NCI-H1092 treated with DMSO at 0.1 percent for 48 hours (cell line): ENCODE measurements around the gene GSTA1.
"Not testable (repeated sequence)": the region's sequence is repeated elsewhere in the genome, so short reads cannot be mapped to it uniquely, and the experiment has no call there.

ENCODE experiments used
- DNase-seq: peaks from one replicate; lab custom pipeline; 2025; lab: John Stamatoyannopoulos, UW

Gene GSTA1

DNA sequence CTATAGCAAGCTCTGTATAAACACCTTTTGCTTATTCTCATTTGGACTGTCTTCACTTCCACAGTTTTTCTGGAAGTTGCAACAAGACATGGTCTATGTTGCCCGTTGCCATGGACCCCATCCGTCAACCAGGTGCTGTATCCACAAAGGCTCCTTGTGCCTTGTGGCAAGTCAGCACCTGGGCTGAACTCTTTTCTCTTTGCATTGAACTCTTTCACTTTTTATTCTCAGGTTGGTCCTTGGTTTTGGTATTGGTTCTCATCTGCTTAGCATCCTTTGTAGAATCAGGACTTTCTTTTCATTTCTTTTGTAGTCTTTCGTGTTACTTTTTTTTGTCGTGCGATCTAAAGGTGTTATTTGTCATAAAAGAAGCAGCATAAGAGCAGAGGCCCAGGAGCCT, 5.0 kb upstream of the GSTA1 start:
- DNase-seq, result no peak

- no peak for DNase-seq
These were observed 810 bp downstream of the GSTA1 start for GRCh38 chr6:52802806-52803205.

DNA sequence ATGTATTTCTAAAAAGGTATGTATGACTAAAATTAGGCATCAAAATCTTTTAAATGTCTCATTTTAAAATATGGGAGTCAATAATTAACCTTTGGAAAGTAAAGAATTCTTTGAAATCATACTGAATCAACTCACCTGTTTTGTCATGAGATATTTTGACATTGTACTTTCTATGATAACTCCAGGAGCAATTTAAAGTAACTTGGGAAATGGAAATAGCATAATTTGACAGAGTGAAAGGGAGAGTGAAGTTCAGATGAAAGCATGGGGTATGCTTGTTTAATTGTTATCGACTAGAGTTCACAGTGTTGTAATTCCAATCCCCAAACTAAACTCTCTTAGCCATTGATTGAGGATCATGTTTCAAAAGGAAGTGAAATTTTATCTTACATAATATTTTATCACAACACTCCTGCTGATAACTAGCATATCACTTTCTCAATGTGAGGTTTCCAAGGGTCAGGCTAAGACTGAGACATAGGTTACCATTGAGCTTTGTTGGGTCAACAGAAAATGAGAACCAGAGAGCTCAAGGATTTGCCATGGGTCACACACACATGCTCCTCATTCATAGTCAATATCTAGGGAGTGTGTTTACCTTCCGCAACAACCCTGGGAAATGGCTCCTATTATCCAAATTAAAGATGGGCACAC, 2.3 kb downstream of the GSTA1 start:
- no peak for DNase-seq

DNA sequence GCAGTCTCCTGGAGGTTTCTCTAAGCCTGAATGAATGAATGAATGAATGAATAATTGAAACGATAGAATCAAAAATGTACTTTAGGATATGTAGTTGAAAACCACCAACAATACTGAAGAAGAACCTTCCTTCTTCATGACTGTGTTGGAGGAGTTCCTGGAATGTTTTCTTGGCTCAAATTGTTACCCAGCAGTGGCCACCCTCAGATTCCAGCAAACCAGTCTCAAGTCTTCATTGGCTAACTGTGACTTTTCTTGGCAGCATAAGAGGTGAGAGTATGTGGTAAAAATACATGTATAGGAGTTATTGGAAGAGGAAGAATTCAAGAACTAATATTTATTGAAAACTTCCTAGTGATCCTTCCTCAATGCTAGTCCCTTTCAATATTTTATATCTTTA, 4.3 kb downstream of the GSTA1 start:
- not testable (repeated sequence) for DNase-seq

GRCh38 chr6:52794366-52794765, 9.2 kb downstream of the GSTA1 start:
- not testable (repeated sequence) for DNase-seq

- no peak for DNase-seq
These were observed 12.8 kb downstream of the GSTA1 start for GRCh38 chr6:52790861-52791260.

- not testable (repeated sequence) for DNase-seq
These were observed 14.0 kb downstream of the GSTA1 start for GRCh38 chr6:52789658-52790057.

DNA sequence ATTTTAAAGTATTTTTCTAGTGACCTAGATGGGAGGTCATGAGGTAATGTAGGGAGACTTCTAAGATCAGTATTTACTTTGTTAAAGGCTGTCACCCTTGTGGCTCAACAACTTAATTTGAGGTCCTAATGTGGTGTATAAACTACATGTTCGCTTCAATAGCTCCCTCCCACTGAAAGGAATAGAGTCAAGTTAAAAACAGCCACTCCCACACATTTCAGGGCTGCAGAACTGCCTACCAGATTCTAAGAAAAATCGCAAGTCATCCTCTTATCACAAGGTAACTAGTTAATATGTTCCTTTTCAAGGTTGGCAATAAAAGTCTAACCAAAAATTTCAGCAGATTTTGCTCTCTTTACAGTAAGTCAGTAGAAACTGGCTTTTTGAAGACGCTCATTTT, 15.1 kb downstream of the GSTA1 start:
- no peak for DNase-seq

- no peak for DNase-seq
These were observed 15.7 kb downstream of the GSTA1 start for GRCh38 chr6:52787917-52788316.

DNA sequence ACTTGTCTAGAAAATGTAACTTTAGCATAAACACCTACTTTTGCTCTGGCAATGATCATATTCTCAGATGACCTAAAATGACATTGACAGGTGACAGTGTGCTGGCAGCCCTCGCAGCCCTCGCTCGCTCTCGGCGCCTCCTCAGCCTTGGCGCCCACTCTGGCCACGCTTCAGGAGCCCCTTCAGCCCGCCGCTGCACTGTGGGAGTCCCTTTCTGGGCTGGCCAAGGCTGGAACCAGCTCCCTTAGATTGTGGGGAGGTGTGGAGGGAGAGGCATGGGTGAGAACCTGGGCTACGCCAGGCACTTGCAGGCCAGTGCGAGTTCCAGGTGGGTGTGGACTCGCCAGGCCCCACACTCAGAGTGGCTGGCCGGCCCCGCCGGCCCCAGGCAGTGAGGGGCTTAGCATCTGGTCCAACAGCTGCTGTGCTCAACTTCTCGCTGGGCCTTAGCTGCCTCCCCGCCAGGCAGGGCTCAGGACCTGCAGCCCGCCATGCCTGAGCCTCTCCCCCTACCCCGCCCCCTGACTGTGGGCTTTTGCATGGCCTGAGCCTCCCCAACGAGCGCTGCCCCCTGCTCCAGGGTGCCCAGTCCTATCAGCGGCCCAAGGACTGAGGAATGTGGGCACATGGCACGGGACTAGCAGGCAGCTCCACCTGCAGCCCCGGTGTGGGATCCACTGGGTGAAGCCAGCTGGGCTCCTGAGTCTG, 17.2 kb downstream of the GSTA1 start:
- DNase-seq, result no peak

DNA sequence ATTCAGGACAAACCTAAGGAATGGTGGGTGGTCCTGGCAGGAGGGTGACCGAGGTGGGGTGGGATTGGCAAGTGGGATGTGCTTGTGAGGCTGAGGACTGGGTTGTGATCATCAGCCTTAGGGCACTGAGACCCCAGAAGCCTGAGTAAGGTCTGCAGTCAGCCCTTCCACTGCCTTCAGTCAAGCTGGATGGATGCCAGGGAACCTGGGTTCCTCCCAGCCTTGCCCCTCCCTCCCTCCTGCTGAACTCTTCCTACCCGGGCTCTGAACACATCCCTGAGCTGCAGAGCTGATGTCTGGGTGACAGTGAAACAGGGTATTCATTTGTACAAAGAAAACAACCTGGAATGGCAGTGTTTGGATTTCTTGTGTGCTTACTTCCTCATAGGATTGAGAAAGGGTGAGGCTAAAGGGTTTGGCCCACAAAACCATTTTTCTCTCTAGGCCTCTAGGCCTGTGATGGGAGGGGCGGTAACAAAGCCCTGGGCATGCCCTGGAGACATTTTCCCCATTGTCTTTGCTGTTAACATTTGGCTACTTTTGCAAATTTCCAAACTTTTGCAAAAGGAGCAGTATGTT, 20.8 kb downstream of the GSTA1 start:
- DNase-seq, result not testable (repeated sequence)

- not testable (repeated sequence) for DNase-seq
These were observed 21.4 kb downstream of the GSTA1 start for GRCh38 chr6:52782209-52782608.

DNA sequence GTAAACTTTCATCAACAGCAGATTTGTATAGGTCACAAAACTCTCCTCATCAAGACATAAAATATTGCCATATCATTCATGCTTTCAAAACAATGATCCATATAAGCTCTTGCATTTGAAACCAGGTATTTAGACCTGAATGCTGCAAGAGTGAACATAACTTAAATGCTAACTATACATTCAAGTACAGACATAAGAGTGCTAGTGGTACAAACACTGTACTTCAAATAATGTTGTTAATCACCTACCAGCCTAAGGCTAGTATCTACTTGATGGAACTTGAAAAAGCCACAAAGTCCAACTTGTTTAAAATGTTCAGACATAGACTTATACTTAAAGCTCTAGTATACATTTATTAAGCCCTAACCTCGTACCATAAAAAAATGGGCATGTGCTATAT, 24.4 kb downstream of the GSTA1 start:
- no peak for DNase-seq

- not testable (repeated sequence) for DNase-seq
These were observed 26.8 kb downstream of the GSTA1 start for GRCh38 chr6:52776711-52777351.

GRCh38 chr6:52769399-52769798, 34.2 kb downstream of the GSTA1 start:
- not testable (repeated sequence) for DNase-seq

- not testable (repeated sequence) for DNase-seq
These were observed 36.0 kb downstream of the GSTA1 start for GRCh38 chr6:52767658-52768057.

DNA sequence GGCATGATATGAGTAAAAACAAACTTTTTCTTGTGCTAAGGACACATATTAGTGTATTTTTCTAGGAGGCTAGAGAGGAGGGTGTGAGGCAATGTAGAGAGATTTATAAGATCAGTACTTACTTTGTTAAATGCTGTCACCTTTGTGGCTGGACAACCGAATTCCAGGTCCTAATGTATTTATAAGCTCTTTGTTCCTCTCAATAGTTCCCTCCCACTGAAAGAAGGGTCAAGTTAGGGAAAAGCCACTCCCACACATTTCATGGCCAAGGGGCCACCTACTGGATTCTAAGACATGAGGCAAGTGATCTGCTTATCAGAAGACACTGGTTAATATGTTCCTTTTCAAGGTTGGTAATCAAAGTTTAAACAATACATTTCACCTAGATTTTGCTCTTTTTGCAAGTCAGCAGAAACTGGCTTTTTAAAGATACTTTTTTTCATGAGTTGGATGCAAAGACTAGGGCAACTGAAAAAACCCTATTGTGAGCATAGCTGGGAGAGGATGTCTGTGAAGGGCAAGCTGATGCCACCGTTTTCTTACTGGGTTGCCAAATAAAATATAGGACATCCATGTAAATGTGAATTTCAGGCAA, 40.2 kb downstream of the GSTA1 start, which contains the start of gene GSTA2:
GSTA2 (minus strand) TSS at position 154 of the 595 bp plus-strand sequence. CDS start 5,528 bp downstream, outside the sequence.
- not testable (repeated sequence) for DNase-seq

GRCh38 chr6:52761673-52762491, 41.7 kb downstream of the GSTA1 start:
- not testable (repeated sequence) for DNase-seq

- no peak for DNase-seq
These were observed 43.4 kb downstream of the GSTA1 start for GRCh38 chr6:52760105-52760765.

DNA sequence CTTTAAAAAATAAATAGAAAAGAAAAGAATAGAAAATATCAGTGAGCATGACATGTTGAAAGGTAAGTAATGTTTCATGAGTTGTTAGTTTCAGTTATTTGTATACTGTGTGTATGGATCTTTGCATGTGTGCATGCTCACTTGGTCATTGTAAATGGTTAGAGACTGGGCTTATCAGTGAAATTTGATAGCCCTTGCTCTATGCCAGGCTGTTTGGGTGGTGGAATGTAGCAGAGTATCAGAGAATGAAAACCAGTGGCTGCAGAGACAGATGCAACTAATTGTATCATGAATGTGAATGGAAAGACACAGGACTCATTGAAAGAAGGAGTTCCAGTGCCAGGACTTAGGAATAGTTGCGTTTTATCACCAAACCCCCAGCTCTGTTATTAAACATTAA, 44.5 kb downstream of the GSTA1 start:
- no peak for DNase-seq
